Astrocyte of the spinal cord (primary cell): ENCODE results near the gene TBPL1.
A peak's percentile ranks its signal among the peaks of the same experiment; 100 is the strongest.

Experiments used
- DNase-seq: peaks from one replicate; pipeline ENCODE4 v3.0.0; 2011; ENCODE audit warnings: low read depth, low spot score
- H3K4me3 ChIP-seq: 2 replicates; pipeline ENCODE4 v1.5.1; 2011; ENCODE audit warnings: low read depth, mild to moderate bottlenecking, low read length, moderate library complexity
- in situ Hi-C: cut with HindIII; loops from 2 replicates; pipeline ENCODE4 v1.10.0; 2017; ENCODE audit warnings: low sequenced_read_pairs
- TF ChIP-seq, protein P1 (sequence below): IDR thresholded peaks from 2 replicates; pipeline ENCODE4 v1.5.1; 2012; ENCODE audit warnings: low read depth, mild to moderate bottlenecking, low read length, inconsistent platforms

The TBPL1 gene

DNA sequence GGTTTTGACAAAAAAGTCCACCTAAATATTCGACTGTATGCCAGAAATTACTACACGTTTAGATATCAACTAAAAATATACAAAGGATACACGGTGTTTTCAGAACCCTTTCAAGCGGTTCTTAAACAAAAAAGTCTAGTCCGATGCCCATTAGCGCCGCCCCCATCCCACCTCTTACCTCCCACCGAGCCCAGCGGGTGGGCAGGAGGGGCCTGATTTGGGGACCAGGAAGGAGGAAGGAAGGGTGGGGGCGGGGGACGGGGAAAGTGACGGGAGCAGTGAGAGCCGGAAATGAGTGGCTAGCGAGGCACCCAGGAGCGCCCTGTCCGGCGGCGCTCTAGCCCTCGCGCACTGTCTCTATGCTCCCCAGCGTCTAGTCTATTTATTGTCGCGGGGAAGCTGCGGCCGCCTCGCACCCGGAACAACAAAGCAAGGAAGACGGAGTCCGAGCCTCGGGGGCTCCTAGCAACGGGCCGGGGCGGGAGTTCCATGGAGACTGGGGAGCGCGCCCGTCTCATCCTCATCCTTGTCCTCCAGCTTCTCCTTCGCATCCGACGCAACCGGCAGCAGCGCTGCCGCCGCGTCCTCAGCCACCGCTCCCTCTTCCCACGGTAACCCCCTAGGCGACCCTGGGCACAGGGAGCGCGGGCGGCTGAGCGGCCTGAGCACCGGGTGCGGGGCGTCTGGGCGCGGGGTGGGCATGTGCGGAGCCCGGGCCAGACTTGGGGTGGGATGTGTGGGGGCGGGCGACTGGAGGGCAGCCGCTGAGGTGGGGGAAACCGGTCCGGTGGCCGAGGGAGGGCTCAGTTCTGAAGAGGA is at the start of gene TBPL1:
Gene TBPL1, plus strand, starts transcription at position 410 of the 819 bp plus-strand sequence. CDS start 26,902 bp downstream, outside the sequence.
- peak; percentile 98 for DNase-seq
- in situ Hi-C loops, result no loop called here
- TF ChIP-seq, protein P1, sequence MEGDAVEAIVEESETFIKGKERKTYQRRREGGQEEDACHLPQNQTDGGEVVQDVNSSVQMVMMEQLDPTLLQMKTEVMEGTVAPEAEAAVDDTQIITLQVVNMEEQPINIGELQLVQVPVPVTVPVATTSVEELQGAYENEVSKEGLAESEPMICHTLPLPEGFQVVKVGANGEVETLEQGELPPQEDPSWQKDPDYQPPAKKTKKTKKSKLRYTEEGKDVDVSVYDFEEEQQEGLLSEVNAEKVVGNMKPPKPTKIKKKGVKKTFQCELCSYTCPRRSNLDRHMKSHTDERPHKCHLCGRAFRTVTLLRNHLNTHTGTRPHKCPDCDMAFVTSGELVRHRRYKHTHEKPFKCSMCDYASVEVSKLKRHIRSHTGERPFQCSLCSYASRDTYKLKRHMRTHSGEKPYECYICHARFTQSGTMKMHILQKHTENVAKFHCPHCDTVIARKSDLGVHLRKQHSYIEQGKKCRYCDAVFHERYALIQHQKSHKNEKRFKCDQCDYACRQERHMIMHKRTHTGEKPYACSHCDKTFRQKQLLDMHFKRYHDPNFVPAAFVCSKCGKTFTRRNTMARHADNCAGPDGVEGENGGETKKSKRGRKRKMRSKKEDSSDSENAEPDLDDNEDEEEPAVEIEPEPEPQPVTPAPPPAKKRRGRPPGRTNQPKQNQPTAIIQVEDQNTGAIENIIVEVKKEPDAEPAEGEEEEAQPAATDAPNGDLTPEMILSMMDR, result no peak
- H3K4me3 ChIP-seq, result peak within 1 kb of the TSS; percentile 85

DNA sequence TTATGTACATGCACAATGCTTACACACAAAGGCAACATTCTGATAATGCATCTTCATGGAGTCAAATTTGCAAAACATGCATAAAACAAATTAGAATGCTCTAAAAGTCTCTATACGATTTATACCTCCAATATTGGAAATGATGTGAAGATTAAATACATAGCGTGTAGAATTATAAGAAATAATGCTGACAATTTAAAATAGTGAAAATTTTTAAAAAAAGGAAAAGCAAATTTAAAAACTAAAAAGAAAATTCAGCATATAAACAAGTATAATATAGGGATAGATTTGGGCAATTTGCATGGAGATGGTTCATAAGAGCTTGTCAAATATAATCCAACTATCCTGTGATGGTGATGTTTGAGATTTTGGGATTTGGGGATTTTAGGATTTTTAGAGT is 49.2 kb upstream of the TBPL1 start:
- H3K4me3 ChIP-seq, result no peak overlapping the region
- in situ Hi-C loops, result no loop called here
- DNase-seq, result no peak
- TF ChIP-seq, protein P1, result no peak

DNA sequence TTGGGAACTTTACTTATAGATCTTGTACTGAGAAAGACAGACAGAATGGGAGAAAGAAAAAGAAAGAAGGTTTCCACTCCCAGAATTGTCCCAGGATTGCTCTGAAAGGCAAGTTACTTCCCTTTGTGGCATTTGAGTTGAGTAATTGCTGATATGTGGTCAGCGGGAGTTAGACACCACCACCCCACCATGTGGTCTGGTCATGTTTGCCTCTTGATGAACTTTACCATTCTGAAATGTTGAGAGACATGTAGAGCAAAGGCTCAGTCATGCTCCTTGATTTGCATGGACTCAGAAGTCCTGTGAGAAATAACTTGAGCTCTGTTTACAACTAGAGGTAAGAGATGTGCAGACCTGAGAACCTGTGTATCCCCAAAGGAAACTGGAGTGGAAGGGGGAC is 47.0 kb upstream of the TBPL1 start:
- TF ChIP-seq, protein P1, result no peak
- in situ Hi-C loops, result no loop called here
- no peak for DNase-seq

DNA sequence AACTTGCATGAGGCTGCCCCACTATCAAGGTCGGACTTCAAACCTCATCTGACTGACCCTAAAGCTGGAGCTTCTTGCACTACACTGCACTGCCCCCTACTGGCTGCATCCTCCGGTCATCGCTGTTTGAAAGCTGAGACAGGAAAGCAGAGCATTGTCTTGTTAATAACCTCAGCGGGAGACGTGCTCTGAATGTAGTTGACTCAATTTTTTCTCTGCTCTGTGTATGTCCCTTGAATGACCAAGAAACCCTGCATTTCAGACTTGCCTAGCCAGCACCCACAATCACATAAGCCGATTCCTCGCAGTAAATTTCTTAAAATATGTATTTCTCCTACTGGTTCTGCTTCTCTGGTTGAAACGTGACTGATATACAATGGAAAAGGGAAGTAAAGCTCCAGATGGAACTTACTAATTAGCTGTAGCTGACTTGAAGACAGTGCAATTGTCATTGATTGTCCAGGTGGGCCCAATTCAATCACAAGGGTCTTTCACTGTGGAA is 36.3 kb upstream of the TBPL1 start:
- peak; percentile 91 for DNase-seq
- in situ Hi-C loops, result no loop called here
- no peak overlapping the region for H3K4me3 ChIP-seq
- TF ChIP-seq, protein P1, result peak; percentile 90

More for the DNA sequence above, 47.0 kb upstream of the TBPL1 start:
- H3K4me3 ChIP-seq, result no peak overlapping the region

DNA sequence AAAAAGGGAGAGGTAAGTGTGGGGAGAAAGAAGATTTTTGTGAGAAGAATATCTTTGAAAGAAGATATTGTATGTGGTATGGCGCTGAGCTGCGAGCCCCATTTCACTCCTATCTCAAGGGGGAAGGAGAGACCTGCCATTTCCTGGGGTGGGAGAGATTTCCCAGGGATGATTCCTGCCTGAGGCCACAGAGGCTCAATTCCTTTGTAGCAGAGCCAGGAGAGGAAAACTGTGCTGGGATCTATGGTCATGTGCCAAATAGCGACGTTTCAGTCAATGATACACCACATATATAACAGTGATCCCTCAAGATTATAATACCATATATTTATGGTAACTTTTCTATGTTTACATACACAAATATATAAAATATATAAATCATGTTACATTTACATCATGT is 35.2 kb upstream of the TBPL1 start:
- H3K4me3 ChIP-seq, result no peak overlapping the region
- in situ Hi-C loops, result no loop called here
- TF ChIP-seq, protein P1, result no peak
- no peak for DNase-seq

DNA sequence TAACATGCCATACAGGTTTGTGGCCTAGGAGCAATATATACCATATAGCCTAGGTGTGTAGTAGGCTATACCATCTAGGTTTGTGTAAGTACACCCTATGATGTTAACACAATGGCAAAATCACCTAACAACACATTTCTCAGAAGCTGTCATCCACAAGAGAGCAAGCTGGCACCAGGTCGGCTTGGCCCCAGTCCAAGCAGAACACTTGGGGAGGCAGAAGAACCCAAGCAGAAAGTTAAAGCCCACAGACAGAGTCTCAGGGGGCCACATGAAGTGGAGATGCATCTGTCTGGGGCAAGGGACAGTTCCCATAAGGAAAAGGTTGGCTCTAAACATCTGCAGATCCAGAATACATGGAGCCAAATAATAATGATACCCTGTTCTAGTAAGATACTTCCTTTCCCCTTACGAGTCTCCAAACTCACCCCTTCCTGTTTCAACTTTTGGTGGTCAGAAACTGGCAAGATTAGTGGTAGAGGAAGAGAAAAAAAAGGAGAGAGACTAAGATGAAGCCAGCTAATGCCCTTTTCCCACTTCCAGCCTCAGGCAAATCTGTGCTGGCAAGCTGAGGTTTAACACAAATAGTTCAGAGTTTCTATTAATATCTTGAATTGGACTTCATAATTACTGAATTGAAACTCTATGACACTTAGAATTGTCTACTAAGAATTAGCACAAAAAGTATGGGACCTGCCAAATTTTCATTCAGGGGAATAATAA is 34.7 kb upstream of the TBPL1 start:
- in situ Hi-C loops, result no loop called here
- H3K4me3 ChIP-seq, result no peak overlapping the region
- TF ChIP-seq, protein P1, result no peak
- no peak for DNase-seq
